Esophagus squamous epithelium (tissue), 4 donors: ENCODE measurements around the gene CACNA2D3.

Experiments used
- POLR2A ChIP-seq, 4 donors: fragments of 450-650 bp; IDR thresholded peaks; one replicate each; pipeline ENCODE4 v1.6.1; 2017; ENCODE audit warnings: antibody characterized with exemption in 4 of 4, mild to moderate bottlenecking in 4 of 4, moderate library complexity in 3 of 4
- TF ChIP-seq, protein P1 (sequence below), 6 experiments: fragments of 450-650 bp in 4 of 6; fragments of 200-600 bp in 2 of 6; sonication (generic) in 2 of 6; IDR thresholded peaks; one replicate each; pipeline ENCODE4 v1.5.1; 2016 to 2019; ENCODE audit warnings: antibody characterized with exemption in 6 of 6, mild to moderate bottlenecking in 4 of 6, moderate library complexity in 4 of 6

DNA sequence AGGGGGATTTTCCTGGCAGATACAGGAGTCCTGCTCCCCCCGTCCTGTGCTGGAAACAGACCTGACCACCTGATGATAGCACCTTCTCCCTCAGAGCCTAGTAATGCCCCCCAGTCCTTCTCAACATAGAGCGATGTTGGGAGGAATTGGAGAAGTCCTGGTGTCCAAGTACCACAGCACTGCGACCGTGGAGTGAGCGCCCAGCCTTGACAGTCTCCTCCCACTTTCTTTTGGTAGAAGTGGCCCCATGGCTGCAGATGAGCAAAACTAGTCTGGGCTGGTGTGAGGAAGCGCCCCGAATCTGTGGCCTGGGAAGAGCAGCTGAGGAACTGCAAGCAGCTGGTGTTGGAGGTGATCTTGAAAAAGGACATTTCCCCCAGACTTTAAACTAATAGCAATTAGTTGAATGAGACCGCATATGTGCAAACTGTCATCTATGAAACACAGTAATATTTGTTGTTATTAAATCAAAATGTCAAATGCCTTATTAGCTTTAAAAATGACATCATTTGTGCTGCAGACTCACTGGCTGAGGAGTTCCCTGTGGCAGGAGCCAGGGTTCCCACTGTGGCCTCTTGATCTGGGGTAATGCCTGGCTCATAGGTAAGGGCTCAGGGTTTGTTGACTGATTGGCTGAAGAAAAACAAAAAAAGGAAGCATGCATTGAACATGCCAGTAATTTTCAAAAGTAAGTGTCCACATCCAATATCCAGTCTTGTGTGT lies 121.8 kb downstream of the CACNA2D3 start:
- TF ChIP-seq, protein P1, sequence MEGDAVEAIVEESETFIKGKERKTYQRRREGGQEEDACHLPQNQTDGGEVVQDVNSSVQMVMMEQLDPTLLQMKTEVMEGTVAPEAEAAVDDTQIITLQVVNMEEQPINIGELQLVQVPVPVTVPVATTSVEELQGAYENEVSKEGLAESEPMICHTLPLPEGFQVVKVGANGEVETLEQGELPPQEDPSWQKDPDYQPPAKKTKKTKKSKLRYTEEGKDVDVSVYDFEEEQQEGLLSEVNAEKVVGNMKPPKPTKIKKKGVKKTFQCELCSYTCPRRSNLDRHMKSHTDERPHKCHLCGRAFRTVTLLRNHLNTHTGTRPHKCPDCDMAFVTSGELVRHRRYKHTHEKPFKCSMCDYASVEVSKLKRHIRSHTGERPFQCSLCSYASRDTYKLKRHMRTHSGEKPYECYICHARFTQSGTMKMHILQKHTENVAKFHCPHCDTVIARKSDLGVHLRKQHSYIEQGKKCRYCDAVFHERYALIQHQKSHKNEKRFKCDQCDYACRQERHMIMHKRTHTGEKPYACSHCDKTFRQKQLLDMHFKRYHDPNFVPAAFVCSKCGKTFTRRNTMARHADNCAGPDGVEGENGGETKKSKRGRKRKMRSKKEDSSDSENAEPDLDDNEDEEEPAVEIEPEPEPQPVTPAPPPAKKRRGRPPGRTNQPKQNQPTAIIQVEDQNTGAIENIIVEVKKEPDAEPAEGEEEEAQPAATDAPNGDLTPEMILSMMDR (IDR thresholded peaks at IDR 0.05), result no peak
- TF ChIP-seq POLR2A (IDR thresholded peaks at IDR 0.05), result no peak
